Activated gamma-delta T cell treated with anti-CD3 and anti-CD28 coated beads, Interleukin-2, amount 50 U/mL, for 16 hours (primary cell): ENCODE results near the gene NMNAT2.
"Not testable (repeated sequence)": the region's sequence is repeated elsewhere in the genome, so short reads cannot be mapped to it uniquely, and the experiment has no call there.

ENCODE experiments used
- DNase-seq: peaks from one replicate; pipeline ENCODE4 v3.0.0-alpha.2; 2020; ENCODE audit warnings: low read depth

Gene NMNAT2

GRCh38 chr1:183259924-183260323 lies 158.3 kb downstream of the NMNAT2 start:
- no peak for DNase-seq

- DNase-seq = no peak
These were observed 163.1 kb downstream of the NMNAT2 start for GRCh38 chr1:183255073-183255472.

GRCh38 chr1:183251959-183252450 lies 166.2 kb downstream of the NMNAT2 start:
- no peak for DNase-seq

- DNase-seq = no peak
These were observed 166.8 kb downstream of the NMNAT2 start for GRCh38 chr1:183251101-183251958.

GRCh38 chr1:183249941-183250452 lies 168.2 kb downstream of the NMNAT2 start:
- no peak for DNase-seq

- no peak for DNase-seq
These were observed 169.0 kb downstream of the NMNAT2 start for GRCh38 chr1:183248989-183249691.

GRCh38 chr1:183247931-183248330 lies 170.2 kb downstream of the NMNAT2 start:
- DNase-seq = no peak

- no peak for DNase-seq
These were observed 170.7 kb downstream of the NMNAT2 start for GRCh38 chr1:183247484-183247883.

GRCh38 chr1:183247066-183247465 lies 171.1 kb downstream of the NMNAT2 start:
- DNase-seq = no peak

GRCh38 chr1:183246436-183246835 lies 171.7 kb downstream of the NMNAT2 start:
- no peak for DNase-seq

GRCh38 chr1:183245357-183245756 lies 172.8 kb downstream of the NMNAT2 start:
- DNase-seq = no peak

- DNase-seq = no peak
These were observed 173.7 kb downstream of the NMNAT2 start for GRCh38 chr1:183244466-183244865.

- no peak for DNase-seq
These were observed 174.8 kb downstream of the NMNAT2 start for GRCh38 chr1:183243161-183244050.

GRCh38 chr1:183242556-183242955 lies 175.6 kb downstream of the NMNAT2 start:
- no peak for DNase-seq

- no peak for DNase-seq
These were observed 176.7 kb downstream of the NMNAT2 start for GRCh38 chr1:183241471-183241870.

- DNase-seq = not testable (repeated sequence)
These were observed 177.3 kb downstream of the NMNAT2 start for GRCh38 chr1:183240853-183241252.

GRCh38 chr1:183240526-183240825 lies 177.7 kb downstream of the NMNAT2 start:
- no peak for DNase-seq

- DNase-seq = no peak
These were observed 178.2 kb downstream of the NMNAT2 start for GRCh38 chr1:183239793-183240525.

GRCh38 chr1:183239220-183239742 lies 178.9 kb downstream of the NMNAT2 start:
- DNase-seq = no peak

- no peak for DNase-seq
These were observed 180.1 kb downstream of the NMNAT2 start for GRCh38 chr1:183238071-183238470.

- no peak for DNase-seq
These were observed 181.1 kb downstream of the NMNAT2 start for GRCh38 chr1:183237046-183237445.
